Measurements from ENCODE around the gene UQCR11. TPM values are rescaled to one million over a fixed set of nuclear protein-coding genes. Genes with fewer than 3 reads are reported as not detected.

The UQCR11 gene
- total RNA-seq, 6 donors from 2014 or later, result 10.5 to 216 (median 67.3) TPM

- Histone ChIP-seq H3K9me3 (no peaks in the 10 kb centered on the region), H3K27me3 (no peaks in the 10 kb centered on the region), H3K4me1 (no peaks in the 10 kb centered on the region), H3K4me3 (no peak overlapping the region), H3K27ac (no peak overlapping the region), H3K36me3 (peaks cover 0 to 17% (median 7%) of the 10 kb centered on the region in 4 donors)
- 97 to 99% methylated on average over 26 to 66 of the region's 66 CpGs for WGBS, 2 donors
- TF ChIP-seq EP300 (IDR thresholded peaks at IDR 0.05) (no peak), POLR2A (IDR thresholded peaks at IDR 0.05) (no peak), POLR2AphosphoS5 (IDR thresholded peaks at IDR 0.05) (no peak)
- TF ChIP-seq, protein P1, sequence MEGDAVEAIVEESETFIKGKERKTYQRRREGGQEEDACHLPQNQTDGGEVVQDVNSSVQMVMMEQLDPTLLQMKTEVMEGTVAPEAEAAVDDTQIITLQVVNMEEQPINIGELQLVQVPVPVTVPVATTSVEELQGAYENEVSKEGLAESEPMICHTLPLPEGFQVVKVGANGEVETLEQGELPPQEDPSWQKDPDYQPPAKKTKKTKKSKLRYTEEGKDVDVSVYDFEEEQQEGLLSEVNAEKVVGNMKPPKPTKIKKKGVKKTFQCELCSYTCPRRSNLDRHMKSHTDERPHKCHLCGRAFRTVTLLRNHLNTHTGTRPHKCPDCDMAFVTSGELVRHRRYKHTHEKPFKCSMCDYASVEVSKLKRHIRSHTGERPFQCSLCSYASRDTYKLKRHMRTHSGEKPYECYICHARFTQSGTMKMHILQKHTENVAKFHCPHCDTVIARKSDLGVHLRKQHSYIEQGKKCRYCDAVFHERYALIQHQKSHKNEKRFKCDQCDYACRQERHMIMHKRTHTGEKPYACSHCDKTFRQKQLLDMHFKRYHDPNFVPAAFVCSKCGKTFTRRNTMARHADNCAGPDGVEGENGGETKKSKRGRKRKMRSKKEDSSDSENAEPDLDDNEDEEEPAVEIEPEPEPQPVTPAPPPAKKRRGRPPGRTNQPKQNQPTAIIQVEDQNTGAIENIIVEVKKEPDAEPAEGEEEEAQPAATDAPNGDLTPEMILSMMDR (IDR thresholded peaks at IDR 0.05), result no peak
- DNase-seq (peak in 1 of 2 donors; percentile 80), ATAC-seq (ENCODE audit: low FRiP score in 2 of 2) (no peak)
Observed at GRCh38 chr19:1556390-1557070, 48.7 kb downstream of the UQCR11 start.

- no peak overlapping the region for H3K4me3 ChIP-seq
- WGBS, 2 donors, result 96 to 97% methylated on average over 100 to 110 of the region's 121 CpGs
- peaks cover 0 to 17% (median 7%) of the 10 kb centered on the region in 4 donors for H3K36me3 ChIP-seq
- no peak overlapping the region for H3K27ac ChIP-seq
- no peaks in the 10 kb centered on the region for H3K4me1 ChIP-seq
- no peaks in the 10 kb centered on the region for H3K27me3 ChIP-seq
- H3K9me3 ChIP-seq, result no peaks in the 10 kb centered on the region
- DNase-seq, result peak in 1 of 2 donors; percentile 82
- TF ChIP-seq, protein P1 (IDR thresholded peaks at IDR 0.05), result no peak
- TF ChIP-seq POLR2A (IDR thresholded peaks at IDR 0.05), result no peak
- TF ChIP-seq POLR2AphosphoS5 (IDR thresholded peaks at IDR 0.05), result no peak
- no peak for TF ChIP-seq EP300 (IDR thresholded peaks at IDR 0.05)
- ATAC-seq (ENCODE audit: low FRiP score in 2 of 2), result no peak
Observed at GRCh38 chr19:1555487-1556389, 49.5 kb downstream of the UQCR11 start.

- ATAC-seq (ENCODE audit: low FRiP score in 2 of 2) (no peak), DNase-seq (no peak)
- H3K4me3 ChIP-seq, result no peak overlapping the region
- TF ChIP-seq EP300 (IDR thresholded peaks at IDR 0.05), result no peak
- TF ChIP-seq, protein P1 (IDR thresholded peaks at IDR 0.05), result no peak
- TF ChIP-seq POLR2AphosphoS5 (IDR thresholded peaks at IDR 0.05), result no peak
- TF ChIP-seq POLR2A (IDR thresholded peaks at IDR 0.05), result no peak
- no peaks in the 10 kb centered on the region for H3K4me1 ChIP-seq
- WGBS, 2 donors, result 92 to 93% methylated on average over 24 of the region's 24 CpGs
- no peaks in the 10 kb centered on the region for H3K9me3 ChIP-seq
- H3K27me3 ChIP-seq, result no peaks in the 10 kb centered on the region
- no peak overlapping the region for H3K27ac ChIP-seq
- H3K36me3 ChIP-seq, result peaks cover 0 to 17% (median 7%) of the 10 kb centered on the region in 4 donors
Observed at GRCh38 chr19:1554968-1555367, 50.3 kb downstream of the UQCR11 start.

- no peak overlapping the region for H3K4me3 ChIP-seq
- 83 to 86% methylated on average over 10 of the region's 10 CpGs for WGBS, 2 donors
- no peaks in the 10 kb centered on the region for H3K4me1 ChIP-seq
- no peaks in the 10 kb centered on the region for H3K27me3 ChIP-seq
- DNase-seq, result no peak
- H3K9me3 ChIP-seq, result no peaks in the 10 kb centered on the region
- no peak for ATAC-seq (ENCODE audit: low FRiP score in 2 of 2)
- H3K36me3 ChIP-seq, result peaks cover 0 to 17% (median 7%) of the 10 kb centered on the region in 4 donors
- H3K27ac ChIP-seq, result no peak overlapping the region
- TF ChIP-seq, protein P1 (IDR thresholded peaks at IDR 0.05), result no peak
- TF ChIP-seq EP300 (IDR thresholded peaks at IDR 0.05), result no peak
- no peak for TF ChIP-seq POLR2A (IDR thresholded peaks at IDR 0.05)
- TF ChIP-seq POLR2AphosphoS5 (IDR thresholded peaks at IDR 0.05), result no peak
Observed at GRCh38 chr19:1553415-1553814, 51.8 kb downstream of the UQCR11 start.

All from upper lobe of left lung (tissue), 6 donors.